Measurements from ENCODE around the gene UHMK1.

DNA sequence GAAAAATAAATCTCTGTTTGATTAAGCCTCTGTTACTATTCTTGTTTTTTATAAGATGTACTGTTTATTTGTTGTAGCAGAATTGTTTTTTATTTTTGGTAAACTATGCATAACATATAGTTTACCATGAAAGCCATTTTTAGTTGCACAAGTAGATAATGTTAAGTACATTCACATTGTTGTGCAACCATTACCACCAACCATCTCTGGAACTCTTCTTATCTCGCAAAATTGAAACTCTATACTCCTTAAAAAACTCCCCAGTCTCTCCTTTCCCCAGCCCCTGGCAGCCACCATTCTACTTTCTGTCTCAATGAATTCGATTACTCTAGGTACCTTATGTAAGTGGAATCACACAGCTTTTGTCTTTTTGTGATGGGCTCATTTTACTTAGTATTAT, 27.4 kb upstream of the UHMK1 start:
- TF ChIP-seq, protein P1, sequence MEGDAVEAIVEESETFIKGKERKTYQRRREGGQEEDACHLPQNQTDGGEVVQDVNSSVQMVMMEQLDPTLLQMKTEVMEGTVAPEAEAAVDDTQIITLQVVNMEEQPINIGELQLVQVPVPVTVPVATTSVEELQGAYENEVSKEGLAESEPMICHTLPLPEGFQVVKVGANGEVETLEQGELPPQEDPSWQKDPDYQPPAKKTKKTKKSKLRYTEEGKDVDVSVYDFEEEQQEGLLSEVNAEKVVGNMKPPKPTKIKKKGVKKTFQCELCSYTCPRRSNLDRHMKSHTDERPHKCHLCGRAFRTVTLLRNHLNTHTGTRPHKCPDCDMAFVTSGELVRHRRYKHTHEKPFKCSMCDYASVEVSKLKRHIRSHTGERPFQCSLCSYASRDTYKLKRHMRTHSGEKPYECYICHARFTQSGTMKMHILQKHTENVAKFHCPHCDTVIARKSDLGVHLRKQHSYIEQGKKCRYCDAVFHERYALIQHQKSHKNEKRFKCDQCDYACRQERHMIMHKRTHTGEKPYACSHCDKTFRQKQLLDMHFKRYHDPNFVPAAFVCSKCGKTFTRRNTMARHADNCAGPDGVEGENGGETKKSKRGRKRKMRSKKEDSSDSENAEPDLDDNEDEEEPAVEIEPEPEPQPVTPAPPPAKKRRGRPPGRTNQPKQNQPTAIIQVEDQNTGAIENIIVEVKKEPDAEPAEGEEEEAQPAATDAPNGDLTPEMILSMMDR (IDR thresholded peaks at IDR 0.05 in 4 of 5, conservative IDR thresholded peaks at IDR 0.05 in 1 of 5): no peak
- TF ChIP-seq POLR2A (IDR thresholded peaks at IDR 0.05): no peak
